SU-DHL-6 (cell line): ENCODE measurements around the gene KCNN3.

Experiments
- EZH2phosphoT487 ChIP-seq: fragments of 200-600 bp; sonication (generic), shearing (Covaris generic); conservative IDR thresholded peaks from 2 replicates; pipeline ENCODE4 v1.6.1; 2018; ENCODE audit warnings: mild to moderate bottlenecking, antibody characterized with exemption, low read length, moderate library complexity, mixed read lengths
- TF ChIP-seq, protein P1 (sequence below): fragments of 200-600 bp; sonication (generic); IDR thresholded peaks from one replicate; pipeline ENCODE4 v1.5.1; 2017; ENCODE audit warnings: antibody characterized with exemption, mild to moderate bottlenecking, low read length, moderate library complexity; ENCODE audit not compliant: insufficient read depth, poor library complexity, severe bottlenecking

DNA sequence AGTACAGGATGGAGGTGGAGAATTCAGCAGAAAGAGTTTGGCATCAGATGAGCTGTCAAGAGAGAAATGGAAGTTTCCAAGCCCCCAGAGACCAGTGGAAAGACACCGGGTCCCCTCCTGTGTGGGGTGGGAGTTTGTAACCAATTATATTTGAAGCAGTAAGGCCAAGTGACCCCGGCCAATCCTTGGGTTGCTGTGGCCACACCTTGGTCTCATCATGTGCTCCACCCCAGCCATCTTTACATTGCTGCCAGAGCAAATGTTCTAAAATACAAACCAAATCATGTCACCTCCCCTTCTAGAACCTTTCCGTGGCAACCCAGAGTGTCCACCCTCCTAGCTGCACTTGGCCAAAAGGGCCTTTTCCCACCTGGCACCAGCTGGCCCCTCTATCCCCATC is 86.1 kb downstream of the KCNN3 start:
- TF ChIP-seq, protein P1, sequence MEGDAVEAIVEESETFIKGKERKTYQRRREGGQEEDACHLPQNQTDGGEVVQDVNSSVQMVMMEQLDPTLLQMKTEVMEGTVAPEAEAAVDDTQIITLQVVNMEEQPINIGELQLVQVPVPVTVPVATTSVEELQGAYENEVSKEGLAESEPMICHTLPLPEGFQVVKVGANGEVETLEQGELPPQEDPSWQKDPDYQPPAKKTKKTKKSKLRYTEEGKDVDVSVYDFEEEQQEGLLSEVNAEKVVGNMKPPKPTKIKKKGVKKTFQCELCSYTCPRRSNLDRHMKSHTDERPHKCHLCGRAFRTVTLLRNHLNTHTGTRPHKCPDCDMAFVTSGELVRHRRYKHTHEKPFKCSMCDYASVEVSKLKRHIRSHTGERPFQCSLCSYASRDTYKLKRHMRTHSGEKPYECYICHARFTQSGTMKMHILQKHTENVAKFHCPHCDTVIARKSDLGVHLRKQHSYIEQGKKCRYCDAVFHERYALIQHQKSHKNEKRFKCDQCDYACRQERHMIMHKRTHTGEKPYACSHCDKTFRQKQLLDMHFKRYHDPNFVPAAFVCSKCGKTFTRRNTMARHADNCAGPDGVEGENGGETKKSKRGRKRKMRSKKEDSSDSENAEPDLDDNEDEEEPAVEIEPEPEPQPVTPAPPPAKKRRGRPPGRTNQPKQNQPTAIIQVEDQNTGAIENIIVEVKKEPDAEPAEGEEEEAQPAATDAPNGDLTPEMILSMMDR = no peak
- TF ChIP-seq EZH2phosphoT487 = no peak
